ENCODE measurements around the gene ACTA2.

GRCh38 chr10:89001729-89002072 is 49.1 kb upstream of the ACTA2 start:
- TF ChIP-seq CTCF (IDR thresholded peaks at IDR 0.05) = no peak
- no peak for TF ChIP-seq POLR2A (IDR thresholded peaks at IDR 0.05)
